H9 (cell line): ENCODE data around the gene C16orf95. TPM values are rescaled to one million over a fixed set of nuclear protein-coding genes. Genes with fewer than 3 reads are reported as not detected.

Source experiments
- DNase-seq: peaks from one replicate; pipeline ENCODE4 v3.0.0-alpha.2; 2017
- H2AFZ ChIP-seq: one replicate; pipeline ENCODE4 v1.6.1; 2013; ENCODE audit warnings: mild to moderate bottlenecking, low read length, control low read depth, moderate library complexity
- H2AK5ac ChIP-seq: 2 replicates; pipeline ENCODE4 v1.6.1; 2013; ENCODE audit warnings: low read length, control low read depth, mixed read lengths; ENCODE audit not compliant: insufficient read length
- H2BK120ac ChIP-seq: one replicate; pipeline ENCODE4 v1.6.1; 2013; ENCODE audit warnings: low read depth, mild to moderate bottlenecking, low read length, control low read depth, inconsistent platforms; ENCODE audit not compliant: poor library complexity, severe bottlenecking
- H2BK12ac ChIP-seq: 2 replicates; pipeline ENCODE4 v1.6.1; 2013; ENCODE audit warnings: low read length, control low read depth, mixed read lengths, low read depth; ENCODE audit not compliant: insufficient read length
- H2BK15ac ChIP-seq: 2 replicates; pipeline ENCODE4 v1.6.1; 2013; ENCODE audit warnings: low read depth, low read length, control low read depth
- H2BK20ac ChIP-seq: one replicate; pipeline ENCODE4 v1.6.1; 2013; ENCODE audit warnings: low read depth, mild to moderate bottlenecking, low read length, control low read depth, inconsistent platforms; ENCODE audit not compliant: poor library complexity, severe bottlenecking
- H2BK5ac ChIP-seq: 2 replicates; pipeline ENCODE4 v1.6.1; 2013; ENCODE audit warnings: low read length, control low read depth, mixed read lengths; ENCODE audit not compliant: insufficient read length
- H3K14ac ChIP-seq: 2 replicates; pipeline ENCODE4 v1.6.1; 2013; ENCODE audit warnings: low read length, control low read depth; ENCODE audit not compliant: insufficient read depth
- H3K18ac ChIP-seq: 2 replicates; pipeline ENCODE4 v1.6.1; 2013; ENCODE audit warnings: low read depth, mild to moderate bottlenecking, mixed read lengths, low read length, control low read depth; ENCODE audit not compliant: insufficient read length
- H3K23ac ChIP-seq: 2 replicates; pipeline ENCODE4 v1.6.1; 2013; ENCODE audit warnings: low read length, control low read depth, mixed read lengths, low read depth; ENCODE audit not compliant: insufficient read length
- H3K23me2 ChIP-seq: 2 replicates; pipeline ENCODE4 v1.6.1; 2013; ENCODE audit warnings: low read depth, mild to moderate bottlenecking, mixed read lengths, low read length, control low read depth; ENCODE audit not compliant: insufficient read length, poor library complexity, severe bottlenecking
- H3K27ac ChIP-seq: 2 replicates; pipeline ENCODE4 v1.5.1; 2013; ENCODE audit warnings: low read length, control low read depth, mixed read lengths, low read depth; ENCODE audit not compliant: insufficient read length
- H3K27me3 ChIP-seq: 2 replicates; pipeline ENCODE4 v1.6.1; 2013; ENCODE audit warnings: low read length, control low read depth, inconsistent platforms; ENCODE audit not compliant: insufficient read depth
- H3K4ac ChIP-seq: 2 replicates; pipeline ENCODE4 v1.6.1; 2013; ENCODE audit warnings: low read depth, mild to moderate bottlenecking, control low read depth, inconsistent platforms, low read length, moderate library complexity
- H3K4me1 ChIP-seq: 2 replicates; pipeline ENCODE4 v1.6.1; 2013; ENCODE audit warnings: low read length, control low read depth, inconsistent platforms; ENCODE audit not compliant: insufficient read depth
- H3K4me2 ChIP-seq: 2 replicates; pipeline ENCODE4 v1.6.1; 2013; ENCODE audit warnings: low read length, control low read depth, mixed read lengths; ENCODE audit not compliant: insufficient read length, insufficient read depth
- H3K56ac ChIP-seq: 2 replicates; pipeline ENCODE4 v1.6.1; 2013; ENCODE audit warnings: low read depth, mild to moderate bottlenecking, mixed read lengths, low read length, control low read depth; ENCODE audit not compliant: insufficient read length
- H3K79me1 ChIP-seq: 2 replicates; pipeline ENCODE4 v1.6.1; 2013; ENCODE audit warnings: low read depth, mild to moderate bottlenecking, moderate library complexity, low read length, control low read depth, inconsistent platforms; ENCODE audit not compliant: insufficient read depth, poor library complexity, severe bottlenecking
- H3K79me2 ChIP-seq: 2 replicates; pipeline ENCODE4 v1.6.1; 2013; ENCODE audit warnings: low read length, control low read depth, inconsistent platforms; ENCODE audit not compliant: insufficient read depth
- H3K9ac ChIP-seq: 2 replicates; pipeline ENCODE4 v1.6.1; 2013; ENCODE audit warnings: low read length, control low read depth, mixed read lengths; ENCODE audit not compliant: insufficient read length; ENCODE audit errors: extremely low read depth
- H3K9me3 ChIP-seq: one replicate; pipeline ENCODE4 v1.6.1; 2013; ENCODE audit warnings: low read depth, low read length, inconsistent platforms; ENCODE audit not compliant: control insufficient read depth
- H3T11ph ChIP-seq: one replicate; pipeline ENCODE4 v1.6.1; 2013; ENCODE audit warnings: mild to moderate bottlenecking, low read length, control low read depth, inconsistent platforms
- H4K20me1 ChIP-seq: one replicate; pipeline ENCODE4 v1.6.1; 2013; ENCODE audit not compliant: control insufficient read depth, insufficient read length, insufficient read depth
- H4K5ac ChIP-seq: 2 replicates; pipeline ENCODE4 v1.6.1; 2013; ENCODE audit warnings: low read depth, mild to moderate bottlenecking, mixed read lengths, low read length, control low read depth; ENCODE audit not compliant: insufficient read length
- H4K8ac ChIP-seq: replicated peaks from 2 replicates; pipeline ENCODE4 v1.6.1; 2013; ENCODE audit warnings: low read length, control low read depth, mixed read lengths, low read depth; ENCODE audit not compliant: insufficient read length
- H4K91ac ChIP-seq: 2 replicates; pipeline ENCODE4 v1.6.1; 2013; ENCODE audit warnings: low read depth, mild to moderate bottlenecking, moderate library complexity, mixed read lengths, low read length, control low read depth; ENCODE audit not compliant: insufficient read length
- H3K27ac Mint-ChIP-seq, 3 experiments: 2 replicates in 2 of 3; 3 replicates in 1 of 3; pipeline ENCODE4 v1.8.0; 2020 to 2021; ENCODE audit warnings: mixed read lengths in 3 of 3, mild to moderate bottlenecking in 1 of 3, moderate library complexity in 1 of 3
- H3K27me3 Mint-ChIP-seq: 2 replicates; pipeline ENCODE4 v1.8.0; 2021; ENCODE audit warnings: low read depth, mild to moderate bottlenecking, moderate library complexity, mixed read lengths
- H3K36me3 Mint-ChIP-seq, 3 experiments: 2 replicates in 2 of 3; 3 replicates in 1 of 3; pipeline ENCODE4 v1.8.0; 2020 to 2021; ENCODE audit warnings: low read depth in 3 of 3, mixed read lengths in 3 of 3; ENCODE audit not compliant: insufficient read depth in 1 of 3
- H3K4me1 Mint-ChIP-seq, 2 experiments: 2 replicates each; pipeline ENCODE4 v1.8.0; 2020; ENCODE audit warnings: mixed read lengths in 2 of 2
- H3K4me3 Mint-ChIP-seq, 2 experiments: 2 replicates in 1 of 2; 3 replicates in 1 of 2; pipeline ENCODE4 v1.8.0; 2020 to 2021; ENCODE audit warnings: mild to moderate bottlenecking in 2 of 2, mixed read lengths in 2 of 2, moderate library complexity in 1 of 2
- H3K9me3 Mint-ChIP-seq, 2 experiments: 2 replicates in 1 of 2; 3 replicates in 1 of 2; pipeline ENCODE4 v1.8.0; 2020; ENCODE audit warnings: mild to moderate bottlenecking in 2 of 2, mixed read lengths in 2 of 2, moderate library complexity in 1 of 2
- WGBS: extraction: QIAGEN DNeasy Blood & Tissue Kit; methylation state at CpG from one replicate; pipeline ENCODE4 v1.1.7; 2013; ENCODE audit warnings: missing lambda C conversion rate, low lambda C conversion rate, mixed read lengths; ENCODE audit not compliant: insufficient read length; ENCODE audit errors: extremely low coverage; 5-methylcytosine and 5-hydroxymethylcytosine counted together
- total RNA-seq: library from RNA; stranded (reverse); gene quantifications from 2 replicates; pipeline ENCODE4 v1.2.1, GENCODE V29; 2021
- TF ChIP-seq, protein P1 (sequence below): fragments of 200-600 bp; sonication (generic); conservative IDR thresholded peaks from 3 replicates; pipeline ENCODE4 v1.8.0; 2021; ENCODE audit warnings: antibody characterized with exemption, mild to moderate bottlenecking

The C16orf95 gene
- total RNA-seq, 1 experiment from 2014 or later = 5.6 TPM

DNA sequence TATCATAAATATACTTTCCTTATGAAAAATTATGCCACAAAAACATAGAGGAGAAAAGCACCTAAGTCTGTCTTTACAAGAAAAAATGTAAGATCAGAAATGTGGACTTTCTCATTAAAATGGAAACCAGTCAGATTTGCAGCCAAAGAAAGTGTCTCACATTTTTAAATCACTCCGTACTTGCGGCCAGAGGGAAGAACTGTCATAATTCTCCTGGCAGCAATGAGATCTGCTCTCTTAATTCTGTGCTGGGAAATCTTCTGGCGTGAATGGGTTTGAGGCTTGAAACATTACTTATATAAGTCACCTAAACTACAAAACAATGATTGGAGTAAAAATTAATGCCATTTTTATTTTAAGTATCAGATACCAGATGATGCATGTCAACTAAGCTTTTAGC, 10.7 kb downstream of the C16orf95 start:
- Histone ChIP-seq H2BK120ac (no peak overlapping the region), H3K79me1 (no peaks in the 10 kb centered on the region), H2BK20ac (no peak overlapping the region), H2BK12ac (no peak overlapping the region), H3K56ac (no peak overlapping the region), H4K20me1 (no peaks in the 10 kb centered on the region), H3K27ac (no peak overlapping the region), H3K4ac (no peak overlapping the region), H3K4me2 (no peak overlapping the region), H3T11ph (no peak overlapping the region), H4K8ac (no peak overlapping the region), H3K9ac (no peak overlapping the region), H3K4me1 (no peaks in the 10 kb centered on the region), H3K18ac (no peak overlapping the region), H3K79me2 (no peaks in the 10 kb centered on the region), H3K14ac (no peak overlapping the region), H2AFZ (no peak overlapping the region), H3K27me3 (no peaks in the 10 kb centered on the region), H2BK15ac (no peak overlapping the region), H2AK5ac (no peak overlapping the region), H3K9me3 (no peaks in the 10 kb centered on the region), H4K5ac (no peak overlapping the region), H3K23ac (no peak overlapping the region), H4K91ac (no peak overlapping the region), H3K23me2 (no peaks in the 10 kb centered on the region), H2BK5ac (no peak overlapping the region)
- WGBS = no CpG with 5 or more reads among the region's 3 CpGs
- DNase-seq = no peak
- Mint-ChIP-seq H3K27me3 (no peaks in the 10 kb centered on the region; the same call in 1 of the 2 replicates), H3K36me3 (peaks cover 3 to 7% (median 4%) of the 10 kb centered on the region in 3 experiments; a peak in 4 of 7 replicates), H3K9me3 (peaks cover 5 to 7% of the 10 kb centered on the region in 2 experiments; a peak in 4 of 5 replicates), H3K4me1 (peaks cover 15 to 17% of the 10 kb centered on the region in 2 experiments), H3K4me3 (no peak overlapping the region), H3K27ac (no peak overlapping the region)
- TF ChIP-seq, protein P1, sequence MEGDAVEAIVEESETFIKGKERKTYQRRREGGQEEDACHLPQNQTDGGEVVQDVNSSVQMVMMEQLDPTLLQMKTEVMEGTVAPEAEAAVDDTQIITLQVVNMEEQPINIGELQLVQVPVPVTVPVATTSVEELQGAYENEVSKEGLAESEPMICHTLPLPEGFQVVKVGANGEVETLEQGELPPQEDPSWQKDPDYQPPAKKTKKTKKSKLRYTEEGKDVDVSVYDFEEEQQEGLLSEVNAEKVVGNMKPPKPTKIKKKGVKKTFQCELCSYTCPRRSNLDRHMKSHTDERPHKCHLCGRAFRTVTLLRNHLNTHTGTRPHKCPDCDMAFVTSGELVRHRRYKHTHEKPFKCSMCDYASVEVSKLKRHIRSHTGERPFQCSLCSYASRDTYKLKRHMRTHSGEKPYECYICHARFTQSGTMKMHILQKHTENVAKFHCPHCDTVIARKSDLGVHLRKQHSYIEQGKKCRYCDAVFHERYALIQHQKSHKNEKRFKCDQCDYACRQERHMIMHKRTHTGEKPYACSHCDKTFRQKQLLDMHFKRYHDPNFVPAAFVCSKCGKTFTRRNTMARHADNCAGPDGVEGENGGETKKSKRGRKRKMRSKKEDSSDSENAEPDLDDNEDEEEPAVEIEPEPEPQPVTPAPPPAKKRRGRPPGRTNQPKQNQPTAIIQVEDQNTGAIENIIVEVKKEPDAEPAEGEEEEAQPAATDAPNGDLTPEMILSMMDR = no peak
